HFFc6 (cell line): Measurements from ENCODE around the gene RRP36. TPM values are rescaled to one million over a fixed set of nuclear protein-coding genes. Genes with fewer than 3 reads are reported as not detected.

Experiments used
- DNase-seq: peaks from one replicate; pipeline ENCODE4 v3.0.0-alpha.2; 2018
- H3K27ac Mint-ChIP-seq: 2 replicates; pipeline ENCODE4 v1.8.0; 2020; ENCODE audit warnings: mild to moderate bottlenecking, mixed read lengths
- H3K27me3 Mint-ChIP-seq: 2 replicates; pipeline ENCODE4 v1.8.0; 2021; ENCODE audit warnings: mild to moderate bottlenecking, moderate library complexity, mixed read lengths; ENCODE audit not compliant: insufficient read depth
- H3K36me3 Mint-ChIP-seq: 2 replicates; pipeline ENCODE4 v1.8.0; 2021; ENCODE audit warnings: low read depth, mixed read lengths
- H3K4me1 Mint-ChIP-seq: 2 replicates; pipeline ENCODE4 v1.8.0; 2020; ENCODE audit warnings: low read depth, mixed read lengths
- H3K4me3 Mint-ChIP-seq: 2 replicates; pipeline ENCODE4 v1.8.0; 2020; ENCODE audit warnings: mild to moderate bottlenecking, moderate library complexity, mixed read lengths
- H3K9me3 Mint-ChIP-seq: 2 replicates; pipeline ENCODE4 v1.8.0; 2020; ENCODE audit warnings: mild to moderate bottlenecking, mixed read lengths
- total RNA-seq, 6 experiments: library from RNA; stranded (reverse); fragmentation: NEBNext Ultra II Directional; extraction: Animal tissue kit (Norgen Biotek cat#: 25700); gene quantifications; 2 replicates in 1 of 6; 3 replicates in 5 of 6; pipeline ENCODE4 v1.2.3, GENCODE V29; 2021
- TF ChIP-seq, protein P1 (sequence below): fragments of 200-600 bp; sonication (generic); IDR thresholded peaks from 2 replicates; pipeline ENCODE4 v1.5.0; 2021; ENCODE audit warnings: antibody characterized with exemption, mild to moderate bottlenecking

Gene RRP36
- total RNA-seq, 6 experiments from 2014 or later = 85.0 to 101 (median 96.4) TPM

DNA sequence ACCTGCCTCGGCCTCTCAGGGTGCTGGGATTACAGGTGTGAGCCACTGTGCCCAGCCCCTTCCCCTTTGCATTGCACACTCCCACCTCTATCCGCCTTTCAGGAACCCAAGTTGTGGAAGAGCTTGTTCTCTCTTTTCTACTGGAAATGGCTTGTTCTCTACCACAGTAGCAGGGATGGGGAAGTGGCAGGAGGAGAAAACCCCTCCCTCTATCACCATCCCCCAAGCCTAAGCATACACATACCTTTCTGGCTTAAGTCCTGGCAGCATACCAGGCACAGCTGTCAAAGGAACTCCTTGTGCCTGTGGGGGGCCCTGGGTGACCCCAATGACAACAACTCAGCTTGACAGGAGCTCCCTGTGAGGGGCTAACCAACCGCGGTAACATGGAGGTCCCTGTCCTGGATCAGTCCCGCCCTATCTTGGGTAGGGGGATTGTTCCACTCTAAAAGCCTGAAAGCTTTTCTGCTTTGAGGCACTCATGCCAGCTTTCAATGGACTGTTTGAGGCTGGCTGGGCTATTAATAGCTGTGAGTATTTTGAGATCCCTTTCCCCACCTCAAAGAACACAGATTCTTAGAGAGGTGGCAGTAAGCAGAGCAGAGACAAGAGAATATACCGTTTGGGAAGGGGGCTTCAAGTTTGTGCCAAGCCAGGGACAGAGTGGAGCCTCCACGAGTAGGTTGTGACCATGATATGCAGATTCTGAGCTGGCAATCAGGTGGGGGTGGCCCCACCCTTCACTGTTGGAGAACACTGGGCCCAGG, 5.1 kb upstream of the RRP36 start:
- H3K27me3 Mint-ChIP-seq = no peaks in the 10 kb centered on the region; the same call in none of the 2 replicates
- TF ChIP-seq, protein P1, sequence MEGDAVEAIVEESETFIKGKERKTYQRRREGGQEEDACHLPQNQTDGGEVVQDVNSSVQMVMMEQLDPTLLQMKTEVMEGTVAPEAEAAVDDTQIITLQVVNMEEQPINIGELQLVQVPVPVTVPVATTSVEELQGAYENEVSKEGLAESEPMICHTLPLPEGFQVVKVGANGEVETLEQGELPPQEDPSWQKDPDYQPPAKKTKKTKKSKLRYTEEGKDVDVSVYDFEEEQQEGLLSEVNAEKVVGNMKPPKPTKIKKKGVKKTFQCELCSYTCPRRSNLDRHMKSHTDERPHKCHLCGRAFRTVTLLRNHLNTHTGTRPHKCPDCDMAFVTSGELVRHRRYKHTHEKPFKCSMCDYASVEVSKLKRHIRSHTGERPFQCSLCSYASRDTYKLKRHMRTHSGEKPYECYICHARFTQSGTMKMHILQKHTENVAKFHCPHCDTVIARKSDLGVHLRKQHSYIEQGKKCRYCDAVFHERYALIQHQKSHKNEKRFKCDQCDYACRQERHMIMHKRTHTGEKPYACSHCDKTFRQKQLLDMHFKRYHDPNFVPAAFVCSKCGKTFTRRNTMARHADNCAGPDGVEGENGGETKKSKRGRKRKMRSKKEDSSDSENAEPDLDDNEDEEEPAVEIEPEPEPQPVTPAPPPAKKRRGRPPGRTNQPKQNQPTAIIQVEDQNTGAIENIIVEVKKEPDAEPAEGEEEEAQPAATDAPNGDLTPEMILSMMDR = no peak
- peaks cover 63% of the 10 kb centered on the region for H3K4me1 Mint-ChIP-seq
- H3K36me3 Mint-ChIP-seq = peaks cover 44% of the 10 kb centered on the region
- DNase-seq = no peak
- peak overlapping the region; percentile 52; the same call in 1 of the 2 replicates for H3K27ac Mint-ChIP-seq
- H3K4me3 Mint-ChIP-seq = peak overlapping the region; percentile 95
- H3K9me3 Mint-ChIP-seq = no peaks in the 10 kb centered on the region

DNA sequence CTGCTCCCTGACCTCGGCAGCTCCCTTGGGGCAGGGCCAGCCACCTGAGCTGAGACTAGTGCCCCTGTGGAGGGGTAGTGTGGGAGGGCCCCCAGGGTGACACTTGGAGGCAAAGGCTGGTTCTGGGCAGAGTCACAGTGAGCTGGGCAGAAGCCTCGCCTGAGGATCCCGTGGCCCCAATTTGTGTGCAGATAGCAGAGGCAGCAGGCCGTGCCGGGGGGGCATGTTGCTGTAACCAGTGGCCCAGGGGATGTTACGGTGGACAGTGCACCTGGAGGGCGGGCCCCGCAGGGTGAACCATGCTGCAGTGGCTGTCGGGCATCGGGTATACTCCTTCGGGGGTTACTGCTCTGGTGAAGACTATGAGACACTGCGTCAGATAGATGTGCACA, 4.5 kb upstream of the RRP36 start:
- TF ChIP-seq, protein P1 = no peak
- no peaks in the 10 kb centered on the region; the same call in none of the 2 replicates for H3K27me3 Mint-ChIP-seq
- H3K4me1 Mint-ChIP-seq = peaks cover 57% of the 10 kb centered on the region
- no peaks in the 10 kb centered on the region for H3K9me3 Mint-ChIP-seq
- no peak overlapping the region for H3K27ac Mint-ChIP-seq
- DNase-seq = no peak
- no peak overlapping the region for H3K4me3 Mint-ChIP-seq
- H3K36me3 Mint-ChIP-seq = peaks cover 38% of the 10 kb centered on the region

DNA sequence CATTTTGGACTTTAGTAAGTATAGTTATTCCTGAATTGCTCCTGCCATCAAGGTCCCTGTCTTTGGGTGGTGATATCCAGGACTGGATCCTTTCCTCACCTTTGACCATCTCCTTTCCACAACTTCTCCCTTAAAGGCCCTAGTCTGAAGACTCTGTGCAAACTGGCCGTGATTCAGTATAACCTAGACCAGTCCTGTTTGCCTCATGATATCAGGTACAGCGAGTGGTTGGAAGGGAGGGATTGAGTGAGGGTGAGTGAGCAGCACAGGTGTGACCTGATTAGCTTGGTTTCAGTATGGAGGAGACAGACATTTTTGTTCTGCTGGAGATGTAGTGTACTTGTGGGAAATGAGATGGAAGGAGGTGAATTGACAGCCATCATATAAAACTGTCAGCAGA, 2.3 kb upstream of the RRP36 start:
- Mint-ChIP-seq H3K27me3 (no peaks in the 10 kb centered on the region; the same call in none of the 2 replicates), H3K36me3 (peaks cover 27% of the 10 kb centered on the region), H3K4me3 (no peak overlapping the region), H3K9me3 (no peaks in the 10 kb centered on the region), H3K4me1 (peaks cover 45% of the 10 kb centered on the region), H3K27ac (peak overlapping the region; percentile 57)
- DNase-seq = no peak
- TF ChIP-seq, protein P1 = no peak

DNA sequence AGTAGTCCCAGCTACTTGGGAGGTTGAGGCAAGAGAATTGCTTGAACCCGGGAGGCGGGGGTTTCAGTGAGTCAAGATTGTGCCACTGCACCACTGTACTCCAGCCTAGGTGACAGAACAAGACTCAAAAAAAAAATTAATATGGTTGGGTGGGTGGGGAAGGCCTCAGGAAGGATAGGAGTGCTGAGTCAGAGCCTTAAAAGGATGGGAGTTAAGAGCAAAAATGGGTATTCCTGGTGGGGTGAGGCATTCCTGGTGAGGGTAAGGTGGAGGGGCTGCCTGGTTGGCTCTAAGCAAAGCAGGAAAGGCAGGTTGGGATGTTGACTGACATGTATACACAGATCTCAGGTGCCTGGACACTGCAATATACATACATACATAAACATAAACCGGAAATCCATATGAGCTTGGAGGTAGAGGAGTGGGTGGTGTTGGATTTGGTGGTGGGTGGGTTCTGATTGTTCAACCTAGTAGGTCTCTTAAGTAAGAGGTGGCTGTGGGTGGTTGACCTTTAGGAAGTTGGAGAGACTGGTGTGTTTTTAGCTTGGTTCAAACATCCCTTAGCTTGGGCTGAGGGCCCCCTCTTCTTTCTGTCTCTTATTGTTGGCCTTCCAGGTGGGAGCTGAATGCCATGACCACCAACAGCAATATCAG, 1.2 kb upstream of the RRP36 start:
- no peaks in the 10 kb centered on the region; the same call in none of the 2 replicates for H3K27me3 Mint-ChIP-seq
- no peaks in the 10 kb centered on the region for H3K9me3 Mint-ChIP-seq
- no peak overlapping the region for H3K4me3 Mint-ChIP-seq
- H3K36me3 Mint-ChIP-seq = peaks cover 29% of the 10 kb centered on the region
- peak overlapping the region; percentile 66 for H3K27ac Mint-ChIP-seq
- DNase-seq = no peak
- H3K4me1 Mint-ChIP-seq = peaks cover 43% of the 10 kb centered on the region
- TF ChIP-seq, protein P1 = no peak

DNA sequence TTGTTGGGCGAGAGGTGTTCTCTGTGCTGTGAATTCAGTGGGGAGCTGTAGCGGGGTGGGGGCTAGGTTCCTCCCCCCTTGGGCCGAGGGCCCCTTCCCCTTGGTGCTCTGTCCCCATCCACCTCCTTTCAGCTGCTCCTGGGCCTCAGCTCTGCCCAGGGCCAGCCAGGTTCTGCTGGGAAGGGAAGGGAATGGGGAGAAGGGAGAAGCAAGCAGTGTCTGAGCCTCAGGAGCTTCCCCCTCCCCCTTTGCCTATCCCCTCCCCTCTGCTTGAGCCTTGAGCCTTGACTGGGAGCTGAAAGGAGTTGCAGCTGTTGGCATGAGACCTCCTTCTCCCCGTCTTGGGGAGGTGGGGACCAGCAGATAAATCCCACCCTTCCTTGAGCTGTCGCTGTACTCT, 576 bp upstream of the RRP36 start:
- H3K9me3 Mint-ChIP-seq = no peaks in the 10 kb centered on the region
- no peak for DNase-seq
- peak overlapping the region; percentile 100 for H3K4me3 Mint-ChIP-seq
- H3K27ac Mint-ChIP-seq = peak overlapping the region; percentile 66
- no peaks in the 10 kb centered on the region; the same call in none of the 2 replicates for H3K27me3 Mint-ChIP-seq
- H3K4me1 Mint-ChIP-seq = peaks cover 39% of the 10 kb centered on the region
- TF ChIP-seq, protein P1 = no peak
- H3K36me3 Mint-ChIP-seq = peaks cover 29% of the 10 kb centered on the region
